ENCODE results near the gene LPO. TPM values are rescaled to one million over a fixed set of nuclear protein-coding genes. Genes with fewer than 3 reads are reported as not detected.

The LPO gene
- total and polyA plus RNA-seq, 4 donors = 0.17 to 0.83 (median 0.50) TPM

DNA sequence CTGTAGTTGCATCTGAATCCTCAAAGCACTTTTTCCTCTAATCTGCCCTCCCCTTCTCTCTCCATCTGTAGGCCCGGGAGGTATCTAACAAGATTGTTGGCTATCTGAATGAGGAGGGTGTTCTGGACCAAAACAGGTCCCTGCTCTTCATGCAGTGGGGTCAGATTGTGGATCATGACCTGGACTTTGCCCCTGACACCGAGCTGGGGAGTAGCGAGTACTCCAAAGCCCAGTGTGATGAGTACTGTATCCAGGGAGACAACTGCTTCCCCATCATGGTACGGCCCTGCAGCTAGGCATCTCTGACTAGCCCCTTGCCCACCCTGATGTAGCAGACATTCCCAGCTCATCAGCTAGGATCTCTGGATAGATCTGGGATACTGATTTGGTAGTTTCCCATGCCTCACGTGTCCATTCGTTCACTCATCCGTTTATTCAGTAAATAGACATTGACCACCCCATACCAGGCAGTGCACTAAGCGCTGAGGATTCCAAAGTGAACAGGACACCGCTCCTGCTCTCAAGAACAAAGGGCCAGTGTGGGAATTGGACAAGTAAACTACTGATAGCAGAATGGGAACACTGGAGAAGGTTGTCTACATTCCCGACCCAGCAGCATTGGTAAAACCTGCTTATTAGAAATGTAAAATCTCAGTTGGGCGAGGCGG lies 12.1 kb downstream of the LPO start:
- no peak overlapping the region for H3K27ac ChIP-seq (ENCODE audit: low read depth, low read length)
- H3K4me3 ChIP-seq (ENCODE audit: low read depth, low read length) = no peak overlapping the region
- WGBS (ENCODE audit: insufficient coverage) = 92% methylated on average over 6 of the region's 12 CpGs
- peaks cover 13% of the 10 kb centered on the region for H3K4me1 ChIP-seq (ENCODE audit: control insufficient read depth, insufficient read depth, low read length)
- no peaks in the 10 kb centered on the region for H3K9me3 ChIP-seq (ENCODE audit: control insufficient read depth, insufficient read depth, low read length)
- no peak for DNase-seq (ENCODE audit: low read depth in 4 of 6, low spot score in 6 of 6)
- H3K27me3 ChIP-seq (ENCODE audit: control insufficient read depth, insufficient read depth, low read length) = peaks cover 44% of the 10 kb centered on the region
- no peaks in the 10 kb centered on the region for H3K36me3 ChIP-seq (ENCODE audit: control insufficient read depth, insufficient read depth, low read length)

GRCh38 chr17:58252141-58252540 lies 13.8 kb downstream of the LPO start:
- WGBS (ENCODE audit: insufficient coverage) = 71% methylated on average over 9 of the region's 9 CpGs

GRCh38 chr17:58253082-58253481 lies 14.7 kb downstream of the LPO start:
- H3K9me3 ChIP-seq (ENCODE audit: control insufficient read depth, insufficient read depth, low read length) = no peaks in the 10 kb centered on the region
- WGBS (ENCODE audit: insufficient coverage) = no CpG with 5 or more reads among the region's 3 CpGs
- H3K4me1 ChIP-seq (ENCODE audit: control insufficient read depth, insufficient read depth, low read length) = peaks cover 13% of the 10 kb centered on the region
- no peak overlapping the region for H3K4me3 ChIP-seq (ENCODE audit: low read depth, low read length)
- H3K27ac ChIP-seq (ENCODE audit: low read depth, low read length) = no peak overlapping the region
- peaks cover 35% of the 10 kb centered on the region for H3K27me3 ChIP-seq (ENCODE audit: control insufficient read depth, insufficient read depth, low read length)
- no peak for DNase-seq (ENCODE audit: low read depth in 4 of 6, low spot score in 6 of 6)
- H3K36me3 ChIP-seq (ENCODE audit: control insufficient read depth, insufficient read depth, low read length) = no peaks in the 10 kb centered on the region

More at GRCh38 chr17:58252141-58252540, 13.8 kb downstream of the LPO start:
- no peaks in the 10 kb centered on the region for H3K36me3 ChIP-seq (ENCODE audit: control insufficient read depth, insufficient read depth, low read length)
- H3K27me3 ChIP-seq (ENCODE audit: control insufficient read depth, insufficient read depth, low read length) = peaks cover 40% of the 10 kb centered on the region
- no peak overlapping the region for H3K27ac ChIP-seq (ENCODE audit: low read depth, low read length)
- H3K4me1 ChIP-seq (ENCODE audit: control insufficient read depth, insufficient read depth, low read length) = peaks cover 13% of the 10 kb centered on the region
- no peak overlapping the region for H3K4me3 ChIP-seq (ENCODE audit: low read depth, low read length)
- no peaks in the 10 kb centered on the region for H3K9me3 ChIP-seq (ENCODE audit: control insufficient read depth, insufficient read depth, low read length)
- DNase-seq (ENCODE audit: low read depth in 4 of 6, low spot score in 6 of 6) = no peak

GRCh38 chr17:58254803-58255202 lies 16.4 kb downstream of the LPO start:
- no peak overlapping the region for H3K27ac ChIP-seq (ENCODE audit: low read depth, low read length)
- 6% methylated on average over 5 of the region's 8 CpGs for WGBS (ENCODE audit: insufficient coverage)
- no peak for DNase-seq (ENCODE audit: low read depth in 4 of 6, low spot score in 6 of 6)
- H3K9me3 ChIP-seq (ENCODE audit: control insufficient read depth, insufficient read depth, low read length) = no peaks in the 10 kb centered on the region
- no peak overlapping the region for H3K4me3 ChIP-seq (ENCODE audit: low read depth, low read length)
- peaks cover 3% of the 10 kb centered on the region for H3K4me1 ChIP-seq (ENCODE audit: control insufficient read depth, insufficient read depth, low read length)
- no peaks in the 10 kb centered on the region for H3K36me3 ChIP-seq (ENCODE audit: control insufficient read depth, insufficient read depth, low read length)
- peaks cover 20% of the 10 kb centered on the region for H3K27me3 ChIP-seq (ENCODE audit: control insufficient read depth, insufficient read depth, low read length)

DNA sequence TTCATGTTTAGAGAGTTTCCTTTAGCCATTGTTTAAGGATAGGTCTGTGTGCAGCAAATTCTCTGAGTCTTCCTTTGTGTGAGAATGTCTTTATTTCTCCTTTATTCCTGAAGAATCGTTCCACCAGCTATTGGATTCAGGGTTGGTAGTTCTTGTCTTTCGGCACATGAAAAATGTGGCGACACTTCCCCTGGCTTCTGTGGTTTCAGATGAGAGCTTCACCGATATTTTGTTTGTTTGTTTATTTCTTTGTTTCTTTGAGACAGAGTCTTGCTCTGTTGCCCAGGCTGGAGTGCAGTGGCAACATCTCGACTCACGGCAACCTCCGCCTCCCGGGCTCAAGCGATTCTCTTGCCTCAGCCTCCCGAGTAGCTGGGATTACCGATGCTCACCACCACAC lies 23.8 kb downstream of the LPO start:
- H3K4me3 ChIP-seq (ENCODE audit: low read depth, low read length) = no peak overlapping the region
- no peaks in the 10 kb centered on the region for H3K4me1 ChIP-seq (ENCODE audit: control insufficient read depth, insufficient read depth, low read length)
- H3K36me3 ChIP-seq (ENCODE audit: control insufficient read depth, insufficient read depth, low read length) = no peaks in the 10 kb centered on the region
- peaks cover 17% of the 10 kb centered on the region for H3K27me3 ChIP-seq (ENCODE audit: control insufficient read depth, insufficient read depth, low read length)
- WGBS (ENCODE audit: insufficient coverage) = 100% methylated on average over 2 of the region's 11 CpGs
- DNase-seq (ENCODE audit: low read depth in 4 of 6, low spot score in 6 of 6) = no peak
- H3K9me3 ChIP-seq (ENCODE audit: control insufficient read depth, insufficient read depth, low read length) = no peaks in the 10 kb centered on the region
- H3K27ac ChIP-seq (ENCODE audit: low read depth, low read length) = no peak overlapping the region

DNA sequence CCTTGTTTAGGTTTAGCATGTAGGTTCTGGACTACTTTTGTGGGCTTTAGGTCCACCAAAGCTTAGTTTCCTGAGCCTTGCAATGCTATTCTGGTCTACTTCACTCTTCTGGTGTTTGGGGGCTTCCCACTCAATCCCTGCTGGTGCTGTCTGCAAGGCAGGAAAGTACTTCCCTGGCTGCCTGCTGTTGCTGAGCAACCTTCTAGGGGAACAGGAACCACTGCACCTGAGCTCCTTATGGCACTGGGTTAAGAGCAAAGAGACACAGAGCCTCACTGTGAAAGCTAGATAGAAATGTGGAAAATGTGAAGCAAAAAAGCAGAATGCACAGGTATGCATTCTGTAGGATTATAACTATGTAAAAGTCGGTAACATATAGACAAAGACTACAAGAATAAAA lies 25.4 kb downstream of the LPO start:
- H3K27me3 ChIP-seq (ENCODE audit: control insufficient read depth, insufficient read depth, low read length) = peaks cover 17% of the 10 kb centered on the region
- H3K36me3 ChIP-seq (ENCODE audit: control insufficient read depth, insufficient read depth, low read length) = no peaks in the 10 kb centered on the region
- no peak overlapping the region for H3K27ac ChIP-seq (ENCODE audit: low read depth, low read length)
- no peaks in the 10 kb centered on the region for H3K4me1 ChIP-seq (ENCODE audit: control insufficient read depth, insufficient read depth, low read length)
- no peaks in the 10 kb centered on the region for H3K9me3 ChIP-seq (ENCODE audit: control insufficient read depth, insufficient read depth, low read length)
- no peak for DNase-seq (ENCODE audit: low read depth in 4 of 6, low spot score in 6 of 6)
- no CpG with 5 or more reads among the region's 1 CpG for WGBS (ENCODE audit: insufficient coverage)
- H3K4me3 ChIP-seq (ENCODE audit: low read depth, low read length) = no peak overlapping the region

DNA sequence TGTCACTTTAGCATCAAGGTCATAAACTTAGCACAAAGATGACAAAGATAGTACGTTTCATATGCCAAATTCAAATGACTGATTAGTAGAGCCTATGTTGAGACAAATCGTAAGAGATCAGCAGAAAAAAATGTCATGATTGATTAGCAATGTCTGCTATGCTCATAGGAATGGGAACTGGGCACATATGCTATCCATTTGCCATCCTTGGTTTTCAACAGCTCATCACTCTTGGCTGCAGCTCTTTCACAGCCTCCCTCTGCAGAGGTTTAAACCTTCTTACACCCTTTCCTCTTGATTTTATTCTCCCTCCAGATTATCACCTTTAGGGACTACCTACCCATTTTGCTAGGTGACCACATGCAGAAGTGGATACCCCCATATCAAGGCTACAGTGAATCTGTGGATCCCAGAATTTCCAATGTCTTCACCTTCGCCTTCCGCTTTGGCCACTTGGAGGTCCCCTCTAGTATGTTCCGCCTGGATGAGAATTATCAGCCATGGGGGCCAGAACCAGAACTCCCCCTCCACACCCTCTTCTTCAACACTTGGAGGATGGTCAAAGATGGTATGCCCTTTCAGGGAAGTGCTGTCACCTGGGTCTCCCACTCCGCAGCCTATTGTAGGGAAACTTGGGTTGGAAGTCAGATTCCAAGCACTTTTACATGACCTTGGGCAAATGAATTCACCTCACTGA lies 26.2 kb downstream of the LPO start:
- no peak overlapping the region for H3K4me3 ChIP-seq (ENCODE audit: low read depth, low read length)
- no peak for DNase-seq (ENCODE audit: low read depth in 4 of 6, low spot score in 6 of 6)
- H3K4me1 ChIP-seq (ENCODE audit: control insufficient read depth, insufficient read depth, low read length) = no peaks in the 10 kb centered on the region
- H3K9me3 ChIP-seq (ENCODE audit: control insufficient read depth, insufficient read depth, low read length) = no peaks in the 10 kb centered on the region
- H3K27ac ChIP-seq (ENCODE audit: low read depth, low read length) = no peak overlapping the region
- peaks cover 17% of the 10 kb centered on the region for H3K27me3 ChIP-seq (ENCODE audit: control insufficient read depth, insufficient read depth, low read length)
- WGBS (ENCODE audit: insufficient coverage) = no CpG with 5 or more reads among the region's 6 CpGs
- no peaks in the 10 kb centered on the region for H3K36me3 ChIP-seq (ENCODE audit: control insufficient read depth, insufficient read depth, low read length)

- H3K27me3 ChIP-seq (ENCODE audit: control insufficient read depth, insufficient read depth, low read length) = peaks cover 14% of the 10 kb centered on the region
- H3K4me3 ChIP-seq (ENCODE audit: low read depth, low read length) = no peak overlapping the region
- no peaks in the 10 kb centered on the region for H3K4me1 ChIP-seq (ENCODE audit: control insufficient read depth, insufficient read depth, low read length)
- no peak for DNase-seq (ENCODE audit: low read depth in 4 of 6, low spot score in 6 of 6)
- H3K9me3 ChIP-seq (ENCODE audit: control insufficient read depth, insufficient read depth, low read length) = no peaks in the 10 kb centered on the region
- H3K36me3 ChIP-seq (ENCODE audit: control insufficient read depth, insufficient read depth, low read length) = no peaks in the 10 kb centered on the region
- 96% methylated on average over 2 of the region's 4 CpGs for WGBS (ENCODE audit: insufficient coverage)
- no peak overlapping the region for H3K27ac ChIP-seq (ENCODE audit: low read depth, low read length)
These were observed 26.9 kb downstream of the LPO start for GRCh38 chr17:58265271-58265670.

- Histone ChIP-seq H3K27ac (ENCODE audit: low read depth, low read length) (no peak overlapping the region), H3K4me1 (ENCODE audit: control insufficient read depth, insufficient read depth, low read length) (no peaks in the 10 kb centered on the region), H3K36me3 (ENCODE audit: control insufficient read depth, insufficient read depth, low read length) (no peaks in the 10 kb centered on the region), H3K4me3 (ENCODE audit: low read depth, low read length) (no peak overlapping the region), H3K9me3 (ENCODE audit: control insufficient read depth, insufficient read depth, low read length) (no peaks in the 10 kb centered on the region), H3K27me3 (ENCODE audit: control insufficient read depth, insufficient read depth, low read length) (peaks cover 14% of the 10 kb centered on the region)
- 100% methylated on average over 3 of the region's 7 CpGs for WGBS (ENCODE audit: insufficient coverage)
- no peak for DNase-seq (ENCODE audit: low read depth in 4 of 6, low spot score in 6 of 6)
These were observed 27.8 kb downstream of the LPO start for GRCh38 chr17:58265902-58266875.
